Calu3 (cell line): ENCODE results near the gene ATXN10. TPM values are rescaled to one million over a fixed set of nuclear protein-coding genes. Genes with fewer than 3 reads are reported as not detected.

Experiments
- BruUV-seq: library from RNA; stranded (reverse); fragments of 400-500 nt; replicated peaks from 2 replicates; lab custom pipeline; 2021; lab: Mats Ljungman, UMichigan
- CTCF ChIA-PET: fragments of 300-600 bp; sonication (Branson Sonifier 250); formaldehyde crosslinking; loops from one replicate; lab custom pipeline; 2022; ENCODE audit warnings: antibody characterized with exemption; lab: Charles Lee
- DNase-seq: peaks from one replicate; pipeline ENCODE4 v3.0.0; 2022
- H3K27ac Mint-ChIP-seq: one replicate; pipeline ENCODE4 v1.8.0; 2022; ENCODE audit warnings: mixed read lengths; ENCODE audit not compliant: unreplicated experiment
- H3K27me3 Mint-ChIP-seq: one replicate; pipeline ENCODE4 v1.8.0; 2022; ENCODE audit warnings: mixed read lengths; ENCODE audit not compliant: unreplicated experiment
- H3K36me3 Mint-ChIP-seq: one replicate; pipeline ENCODE4 v1.8.0; 2022; ENCODE audit warnings: mild to moderate bottlenecking, moderate library complexity, mixed read lengths; ENCODE audit not compliant: insufficient read depth, unreplicated experiment
- H3K4me1 Mint-ChIP-seq: one replicate; pipeline ENCODE4 v1.8.0; 2022; ENCODE audit warnings: mild to moderate bottlenecking, low read depth, mixed read lengths; ENCODE audit not compliant: unreplicated experiment
- H3K4me3 Mint-ChIP-seq: one replicate; pipeline ENCODE4 v1.8.0; 2022; ENCODE audit warnings: mild to moderate bottlenecking, low read depth, moderate library complexity, mixed read lengths; ENCODE audit not compliant: unreplicated experiment
- H3K9me3 Mint-ChIP-seq: one replicate; pipeline ENCODE4 v1.8.0; 2022; ENCODE audit warnings: low read depth, mixed read lengths; ENCODE audit not compliant: unreplicated experiment
- CTCF ChIP-seq: fragments of 200-600 bp; IDR thresholded peaks from one replicate; pipeline ENCODE4 v1.8.0; 2022; ENCODE audit warnings: antibody characterized with exemption; ENCODE audit not compliant: unreplicated experiment
- intact Hi-C: fragments of 100-400 bp; cut with micrococcal nuclease; formaldehyde crosslinking; loops from one replicate; pipeline ENCODE4 v1.10.0; 2022; ENCODE audit not compliant: unreplicated experiment
- total RNA-seq: library from RNA; stranded (reverse); gene quantifications from 2 replicates; pipeline ENCODE4 v1.2.3, GENCODE V29; 2022

The ATXN10 gene
- total RNA-seq, 1 experiment from 2014 or later: 263 TPM

- TF ChIP-seq CTCF: no peak
- DNase-seq: no peak
- Mint-ChIP-seq H3K27ac (no peak overlapping the region), H3K4me3 (no peak overlapping the region), H3K27me3 (no peaks in the 10 kb centered on the region), H3K9me3 (no peaks in the 10 kb centered on the region), H3K36me3 (peaks cover 19% of the 10 kb centered on the region), H3K4me1 (peaks cover 9% of the 10 kb centered on the region)
- intact Hi-C loops: no loop called here
- CTCF ChIA-PET: interaction anchor here (1.0 kb wide), 1 partner anchor 62 kb away, joined by 3 read pairs; no protein-coding TSS in a partner anchor
- BruUV-seq: no TSS peak
These were observed 166.8 kb downstream of the ATXN10 start for GRCh38 chr22:45838305-45838887.

GRCh38 chr22:45840483-45840882 lies 168.8 kb downstream of the ATXN10 start:
- Mint-ChIP-seq H3K36me3 (peaks cover 28% of the 10 kb centered on the region), H3K27ac (no peak overlapping the region), H3K27me3 (no peaks in the 10 kb centered on the region), H3K9me3 (no peaks in the 10 kb centered on the region), H3K4me1 (peaks cover 9% of the 10 kb centered on the region), H3K4me3 (no peak overlapping the region)
- no peak for DNase-seq
- intact Hi-C loops: no loop called here
- BruUV-seq: no TSS peak
- TF ChIP-seq CTCF: no peak
- CTCF ChIA-PET: no interaction called here

- intact Hi-C loops: no loop called here
- DNase-seq: no peak
- peaks cover 9% of the 10 kb centered on the region for H3K4me1 Mint-ChIP-seq
- no peak for TF ChIP-seq CTCF
- no TSS peak for BruUV-seq
- H3K9me3 Mint-ChIP-seq: no peaks in the 10 kb centered on the region
- H3K27ac Mint-ChIP-seq: peak overlapping the region; percentile 40
- no peak overlapping the region for H3K4me3 Mint-ChIP-seq
- H3K36me3 Mint-ChIP-seq: peaks cover 26% of the 10 kb centered on the region
- CTCF ChIA-PET: no interaction called here
- no peaks in the 10 kb centered on the region for H3K27me3 Mint-ChIP-seq
These were observed 170.8 kb downstream of the ATXN10 start for GRCh38 chr22:45842291-45842991.

GRCh38 chr22:45843031-45843430 lies 171.4 kb downstream of the ATXN10 start:
- H3K9me3 Mint-ChIP-seq: no peaks in the 10 kb centered on the region
- intact Hi-C loops: no loop called here
- DNase-seq: no peak
- TF ChIP-seq CTCF: no peak
- no TSS peak for BruUV-seq
- CTCF ChIA-PET: no interaction called here
- H3K4me1 Mint-ChIP-seq: peaks cover 9% of the 10 kb centered on the region
- H3K4me3 Mint-ChIP-seq: no peak overlapping the region
- H3K27me3 Mint-ChIP-seq: no peaks in the 10 kb centered on the region
- no peak overlapping the region for H3K27ac Mint-ChIP-seq
- peaks cover 30% of the 10 kb centered on the region for H3K36me3 Mint-ChIP-seq
